Ascending aorta (tissue), 2 donors: ENCODE measurements around the gene DDX60. TPM values are rescaled to one million over a fixed set of nuclear protein-coding genes. Genes with fewer than 3 reads are reported as not detected.
"Not testable (repeated sequence)": the region's sequence is repeated elsewhere in the genome, so short reads cannot be mapped to it uniquely, and the experiment has no call there.

Source experiments
- DNase-seq, 2 donors: peaks; one replicate each; pipeline ENCODE4 v3.0.0-alpha.2; 2019; ENCODE audit warnings: low spot score in 2 of 2
- H3K27ac ChIP-seq, 2 donors: fragments of 200-600 bp; sonication (generic); one replicate each; pipeline ENCODE4 v1.5.1; 2016 to 2017; ENCODE audit warnings: mild to moderate bottlenecking in 1 of 2
- H3K27me3 ChIP-seq: fragments of 200-600 bp; sonication (generic); one replicate; pipeline ENCODE4 v1.5.1; 2017
- H3K36me3 ChIP-seq, 2 donors: fragments of 200-600 bp; sonication (generic); one replicate each; pipeline ENCODE4 v1.5.1; 2016
- H3K4me1 ChIP-seq, 2 donors: fragments of 200-600 bp; sonication (generic); one replicate each; pipeline ENCODE4 v1.5.1; 2016 to 2017; ENCODE audit warnings: mild to moderate bottlenecking in 1 of 2
- H3K4me3 ChIP-seq, 2 donors: fragments of 200-600 bp; sonication (generic); one replicate each; pipeline ENCODE4 v1.5.1; 2016 to 2017; ENCODE audit warnings: mild to moderate bottlenecking in 1 of 2
- H3K9me3 ChIP-seq, 2 donors: fragments of 200-600 bp; sonication (generic); one replicate each; pipeline ENCODE4 v1.5.1; 2016
- intact Hi-C: fragments of 100-400 bp; cut with DNase I; formaldehyde crosslinking; loops from one replicate; pipeline ENCODE4 v1.15.1; 2023
- total RNA-seq: library from RNA; depleted of rRNA; stranded (reverse); fragments of >200 nt; gene quantifications from one replicate; pipeline ENCODE4 v1.1.0, GENCODE V29; 2016
- TF ChIP-seq, protein P1 (sequence below), 3 experiments: fragments of 200-600 bp in 2 of 3; fragments of 450-650 bp in 1 of 3; sonication (generic) in 2 of 3; IDR thresholded peaks; one replicate each; pipeline ENCODE4 v1.5.1; 2016 to 2019; ENCODE audit warnings: antibody characterized with exemption in 3 of 3, mild to moderate bottlenecking in 1 of 3, moderate library complexity in 1 of 3

The DDX60 gene
- total RNA-seq, 1 donor from 2014 or later = 15.3 TPM

DNA sequence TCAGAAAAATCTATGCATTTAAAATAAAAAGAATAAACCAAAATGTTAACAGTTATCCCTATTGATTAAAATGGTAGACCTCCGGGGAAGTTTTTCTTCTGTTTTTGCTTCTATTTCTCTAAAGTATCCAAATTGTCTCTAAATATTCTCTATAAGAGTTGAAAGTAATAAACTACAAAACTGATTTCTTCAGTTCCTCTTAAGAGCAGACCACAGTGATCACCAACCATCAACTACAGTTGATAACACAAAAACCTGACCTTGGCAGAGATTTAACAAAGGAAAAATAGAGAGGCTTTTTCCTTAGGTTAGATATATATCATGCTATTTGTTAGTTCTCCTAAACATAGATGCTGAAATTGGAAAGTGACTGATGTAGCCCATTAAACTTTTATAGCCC lies 27.3 kb downstream of the DDX60 start:
- H3K4me1 ChIP-seq = no peaks in the 10 kb centered on the region
- H3K9me3 ChIP-seq = no peaks in the 10 kb centered on the region
- DNase-seq = no peak
- TF ChIP-seq, protein P1, sequence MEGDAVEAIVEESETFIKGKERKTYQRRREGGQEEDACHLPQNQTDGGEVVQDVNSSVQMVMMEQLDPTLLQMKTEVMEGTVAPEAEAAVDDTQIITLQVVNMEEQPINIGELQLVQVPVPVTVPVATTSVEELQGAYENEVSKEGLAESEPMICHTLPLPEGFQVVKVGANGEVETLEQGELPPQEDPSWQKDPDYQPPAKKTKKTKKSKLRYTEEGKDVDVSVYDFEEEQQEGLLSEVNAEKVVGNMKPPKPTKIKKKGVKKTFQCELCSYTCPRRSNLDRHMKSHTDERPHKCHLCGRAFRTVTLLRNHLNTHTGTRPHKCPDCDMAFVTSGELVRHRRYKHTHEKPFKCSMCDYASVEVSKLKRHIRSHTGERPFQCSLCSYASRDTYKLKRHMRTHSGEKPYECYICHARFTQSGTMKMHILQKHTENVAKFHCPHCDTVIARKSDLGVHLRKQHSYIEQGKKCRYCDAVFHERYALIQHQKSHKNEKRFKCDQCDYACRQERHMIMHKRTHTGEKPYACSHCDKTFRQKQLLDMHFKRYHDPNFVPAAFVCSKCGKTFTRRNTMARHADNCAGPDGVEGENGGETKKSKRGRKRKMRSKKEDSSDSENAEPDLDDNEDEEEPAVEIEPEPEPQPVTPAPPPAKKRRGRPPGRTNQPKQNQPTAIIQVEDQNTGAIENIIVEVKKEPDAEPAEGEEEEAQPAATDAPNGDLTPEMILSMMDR (IDR thresholded peaks at IDR 0.05) = no peak
- intact Hi-C loops = no loop called here
- no peak overlapping the region for H3K4me3 ChIP-seq
- H3K27ac ChIP-seq = no peak overlapping the region
- H3K27me3 ChIP-seq = no peaks in the 10 kb centered on the region
- peaks cover 0 to 27% of the 10 kb centered on the region in 2 donors for H3K36me3 ChIP-seq

DNA sequence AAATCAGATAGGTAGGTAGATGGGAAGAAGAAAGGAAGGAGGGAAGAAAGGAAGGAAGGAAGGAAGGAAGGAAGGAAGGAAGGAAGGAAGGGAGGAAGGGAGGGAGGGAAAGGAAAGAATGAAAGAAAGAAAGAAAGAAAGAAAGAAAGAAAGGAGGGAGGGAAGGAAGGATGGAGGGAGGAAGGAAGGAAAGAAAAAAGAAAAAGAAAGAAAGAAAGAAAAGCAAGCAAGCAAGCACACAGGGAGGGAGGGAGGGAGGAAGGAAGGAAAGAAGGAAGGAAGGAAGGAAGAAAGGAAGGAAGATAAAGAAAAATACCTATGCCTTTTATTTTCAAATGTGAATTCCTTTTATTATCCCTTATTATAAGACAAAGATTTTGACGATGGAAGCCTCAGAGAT lies 32.7 kb downstream of the DDX60 start:
- H3K4me1 ChIP-seq, H3K27me3 ChIP-seq, DNase-seq, H3K9me3 ChIP-seq, intact Hi-C loops, H3K4me3 ChIP-seq, H3K27ac ChIP-seq: not testable (repeated sequence)
- H3K36me3 ChIP-seq = peaks cover 11 to 30% of the 10 kb centered on the region in 2 donors

- TF ChIP-seq, protein P1 (IDR thresholded peaks at IDR 0.05) = no peak
- Histone ChIP-seq H3K27me3 (no peaks in the 10 kb centered on the region), H3K4me1 (no peaks in the 10 kb centered on the region), H3K9me3 (no peaks in the 10 kb centered on the region), H3K27ac (no peak overlapping the region), H3K4me3 (no peak overlapping the region), H3K36me3 (peaks cover 16 to 60% of the 10 kb centered on the region in 2 donors)
- intact Hi-C loops = no loop called here
- DNase-seq = no peak
Measured at GRCh38 chr4:168279556-168279955, 39.0 kb downstream of the DDX60 start.

- Histone ChIP-seq H3K36me3 (peaks cover 25 to 76% of the 10 kb centered on the region in 2 donors), H3K27me3 (no peaks in the 10 kb centered on the region), H3K4me1 (no peaks in the 10 kb centered on the region), H3K27ac (no peak overlapping the region), H3K9me3 (no peaks in the 10 kb centered on the region), H3K4me3 (no peak overlapping the region)
- TF ChIP-seq, protein P1 (IDR thresholded peaks at IDR 0.05) = no peak
- intact Hi-C loops = no loop called here
- no peak for DNase-seq
Measured at GRCh38 chr4:168275836-168276235, 42.7 kb downstream of the DDX60 start.

DNA sequence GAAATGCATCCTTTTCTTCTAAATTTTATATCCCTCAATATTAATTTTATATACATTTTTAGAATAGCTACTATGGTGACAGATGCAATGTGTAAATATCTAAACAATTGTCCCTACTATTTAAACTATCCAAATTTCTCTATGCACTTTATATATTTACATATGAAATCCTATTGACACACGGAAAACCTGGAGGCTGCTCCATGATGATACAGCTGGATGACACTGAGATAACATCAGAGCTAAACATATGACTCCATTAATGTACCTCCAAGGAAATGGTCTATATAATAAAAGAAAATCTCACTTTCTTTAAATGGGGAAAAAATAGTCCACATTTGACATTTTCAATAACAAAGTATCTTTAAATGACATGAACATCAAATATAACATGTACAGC lies 43.7 kb downstream of the DDX60 start:
- intact Hi-C loops = no loop called here
- Histone ChIP-seq H3K36me3 (peaks cover 23 to 67% of the 10 kb centered on the region in 2 donors), H3K27ac (no peak overlapping the region), H3K27me3 (no peaks in the 10 kb centered on the region), H3K9me3 (no peaks in the 10 kb centered on the region), H3K4me3 (no peak overlapping the region), H3K4me1 (no peaks in the 10 kb centered on the region)
- TF ChIP-seq, protein P1 (IDR thresholded peaks at IDR 0.05) = no peak
- DNase-seq = no peak

DNA sequence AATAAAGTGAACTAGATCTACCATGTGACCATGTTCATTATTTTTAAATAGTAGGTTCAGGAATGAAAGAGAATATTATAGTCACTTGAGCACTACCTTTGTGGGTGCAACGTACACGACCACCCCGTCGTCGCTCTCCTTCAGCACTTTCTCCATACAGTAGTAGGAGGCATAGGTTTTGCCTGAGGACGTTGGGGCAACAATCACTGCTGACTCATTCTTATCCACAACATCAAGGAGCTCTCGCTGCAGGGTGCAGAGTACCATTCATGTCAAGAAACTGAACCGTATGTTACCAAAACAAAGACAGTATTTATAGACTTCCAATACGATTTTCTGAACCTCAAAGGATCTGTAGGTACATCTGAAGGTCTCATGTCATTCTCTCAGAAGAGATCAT lies 44.7 kb downstream of the DDX60 start:
- H3K27ac ChIP-seq = no peak overlapping the region
- H3K4me1 ChIP-seq = no peaks in the 10 kb centered on the region
- intact Hi-C loops = no loop called here
- no peaks in the 10 kb centered on the region for H3K27me3 ChIP-seq
- peaks cover 26 to 61% of the 10 kb centered on the region in 2 donors for H3K36me3 ChIP-seq
- H3K9me3 ChIP-seq = no peaks in the 10 kb centered on the region
- no peak overlapping the region for H3K4me3 ChIP-seq
- DNase-seq = no peak
- TF ChIP-seq, protein P1 (IDR thresholded peaks at IDR 0.05) = no peak
